HG03558 (cell line): ENCODE results near the gene APRT.

Experiments used
- ATAC-seq: cut with Tn5 transposase; IDR thresholded peaks from one replicate; pipeline ENCODE4 v1.9.1; 2021; ENCODE audit warnings: moderate number of reproducible peaks; ENCODE audit not compliant: unreplicated experiment; ENCODE audit errors: extremely low read depth

Gene APRT

GRCh38 chr16:88762258-88762870 is 49.4 kb downstream of the APRT start:
- ATAC-seq = no peak

- ATAC-seq = no peak
Observed at GRCh38 chr16:88761830-88762229, 49.9 kb downstream of the APRT start.

GRCh38 chr16:88761143-88761534 is 50.6 kb downstream of the APRT start:
- no peak for ATAC-seq

- no peak for ATAC-seq
Observed at GRCh38 chr16:88760424-88761142, 51.1 kb downstream of the APRT start.

- no peak for ATAC-seq
Observed at GRCh38 chr16:88759976-88760350, 51.8 kb downstream of the APRT start.
